NCI-H2171 (cell line): ENCODE results near the gene HSF4.
A peak's percentile ranks its signal among the peaks of the same experiment; 100 is the strongest.

Experiments used
- DNase-seq: peaks from one replicate; lab custom pipeline; 2025; lab: John Stamatoyannopoulos, UW

Gene HSF4

GRCh38 chr16:67150047-67150832, 14.3 kb upstream of the HSF4 start:
- DNase-seq: peak; percentile 61

GRCh38 chr16:67150833-67151396, 13.6 kb upstream of the HSF4 start, which contains the start of gene B3GNT9:
Gene B3GNT9, minus strand, starts transcription at chr16:67150998. Its CDS starts 513 bp downstream, at chr16:67150485.
- DNase-seq: peak; percentile 85

- no peak for DNase-seq
Measured at GRCh38 chr16:67151431-67152097, 13.0 kb upstream of the HSF4 start.

GRCh38 chr16:67154578-67155294, 9.8 kb upstream of the HSF4 start:
- DNase-seq: no peak

GRCh38 chr16:67155295-67156142, 9.0 kb upstream of the HSF4 start:
- peak; percentile 63 for DNase-seq

- DNase-seq: no peak
Measured at GRCh38 chr16:67156143-67156844, 8.3 kb upstream of the HSF4 start.

GRCh38 chr16:67157106-67157748, 7.3 kb upstream of the HSF4 start:
- no peak for DNase-seq

- no peak for DNase-seq
Measured at GRCh38 chr16:67157892-67158635, 6.5 kb upstream of the HSF4 start.

GRCh38 chr16:67158637-67159600, 5.6 kb upstream of the HSF4 start:
- no peak for DNase-seq

- DNase-seq: no peak
Measured at GRCh38 chr16:67161595-67162058, 2.9 kb upstream of the HSF4 start.

- DNase-seq: no peak
Measured at GRCh38 chr16:67162506-67163163, 1.9 kb upstream of the HSF4 start.

GRCh38 chr16:67163164-67163998, 1.2 kb upstream of the HSF4 start:
- DNase-seq: peak; percentile 90

GRCh38 chr16:67163999-67164558, 466 bp upstream of the HSF4 start:
- DNase-seq: no peak

- DNase-seq: no peak
Measured at GRCh38 chr16:67165121-67166078, 855 bp downstream of the HSF4 start.

GRCh38 chr16:67166110-67166547, 1.6 kb downstream of the HSF4 start:
- DNase-seq: no peak
